GM18868 (cell line): ENCODE results near the gene FJX1.
A peak's percentile ranks its signal among the peaks of the same experiment; 100 is the strongest.

ENCODE experiments used
- ATAC-seq: cut with Tn5 transposase; IDR thresholded peaks from one replicate; pipeline ENCODE4 v1.9.1; 2021; ENCODE audit warnings: mild to moderate bottlenecking, moderate library complexity; ENCODE audit not compliant: unreplicated experiment

FJX1 gene

GRCh38 chr11:35617687-35618496 lies at the start of gene FJX1:
TSS of gene FJX1 (plus strand) at chr11:35618460. CDS start at chr11:35618637, 177 bp downstream.
- peak; percentile 36 for ATAC-seq

DNA sequence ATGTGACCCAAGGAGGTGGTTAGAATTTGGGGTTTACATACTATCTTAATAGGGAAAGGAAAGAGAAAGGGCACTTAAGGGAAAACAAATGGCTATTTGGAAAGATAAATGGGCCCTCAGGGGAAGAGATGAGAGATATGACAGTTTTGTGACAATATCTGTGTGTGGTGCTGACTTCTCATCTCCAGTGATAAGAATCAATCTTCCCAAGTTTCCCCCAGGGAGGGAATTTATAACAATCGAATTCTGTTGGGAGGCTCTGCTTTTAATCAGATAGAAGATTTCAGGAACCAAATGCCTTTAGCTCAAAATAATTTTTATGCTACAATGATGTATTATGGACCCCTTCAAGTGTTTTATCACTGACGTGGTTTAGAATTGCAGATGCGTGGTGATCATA lies 46.6 kb upstream of the FJX1 start:
- ATAC-seq, result no peak

DNA sequence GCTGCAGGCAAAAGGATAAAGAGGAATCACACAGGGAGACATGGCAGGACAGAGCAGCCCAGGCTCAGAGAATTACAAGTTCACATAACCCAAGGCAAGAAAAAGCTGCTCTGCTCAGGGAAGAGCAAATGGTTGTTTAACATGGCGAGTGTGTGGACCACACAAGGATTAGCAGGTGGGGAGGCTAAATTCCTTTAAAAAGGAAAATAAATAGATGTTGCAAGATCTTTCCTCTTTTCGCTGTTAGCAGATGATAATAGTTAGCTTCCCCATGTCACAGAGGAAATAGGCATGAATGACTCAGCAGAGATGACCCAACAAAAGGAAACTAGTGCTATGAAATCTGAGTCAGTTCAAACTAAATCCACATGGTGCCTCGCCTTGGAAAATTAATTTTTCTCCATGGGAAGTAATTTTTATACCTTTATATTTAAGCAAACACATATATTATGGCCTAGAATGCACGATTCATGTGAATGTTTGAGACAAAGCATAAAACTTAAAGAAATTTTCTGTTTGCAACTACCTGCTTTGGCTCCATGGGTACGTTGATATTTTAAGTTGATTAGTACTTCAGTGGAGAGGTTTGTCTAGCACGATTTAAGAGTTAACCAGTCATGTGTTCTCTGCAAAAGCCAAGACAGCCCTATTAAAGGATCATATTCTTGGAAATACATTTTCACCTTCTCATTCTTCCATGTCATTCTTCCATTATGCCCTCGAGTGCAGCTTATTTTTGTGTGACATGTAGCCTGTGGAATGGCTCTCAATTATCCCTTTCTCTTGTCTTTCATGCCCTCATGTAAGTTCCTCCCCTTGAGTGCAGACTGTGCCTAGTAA lies 38.5 kb upstream of the FJX1 start:
- ATAC-seq, result no peak

DNA sequence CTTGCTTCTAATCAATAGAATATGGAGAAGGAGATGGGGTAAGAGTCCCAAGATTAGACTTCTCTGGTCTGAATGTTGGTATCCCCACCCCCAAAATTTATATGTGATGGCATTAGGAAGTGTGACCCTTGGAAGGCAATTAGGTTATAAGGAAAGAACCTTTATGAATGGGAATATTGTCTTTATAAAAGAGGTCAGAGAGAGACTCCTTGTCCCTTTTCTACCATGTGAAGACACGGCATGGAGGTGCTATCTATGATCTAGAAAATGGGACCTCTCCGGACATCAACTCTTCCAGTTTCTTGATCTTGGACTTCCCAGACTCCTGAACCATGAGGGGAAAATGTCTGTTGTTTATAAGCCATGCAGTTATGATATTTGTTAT lies 37.9 kb upstream of the FJX1 start:
- ATAC-seq, result no peak

DNA sequence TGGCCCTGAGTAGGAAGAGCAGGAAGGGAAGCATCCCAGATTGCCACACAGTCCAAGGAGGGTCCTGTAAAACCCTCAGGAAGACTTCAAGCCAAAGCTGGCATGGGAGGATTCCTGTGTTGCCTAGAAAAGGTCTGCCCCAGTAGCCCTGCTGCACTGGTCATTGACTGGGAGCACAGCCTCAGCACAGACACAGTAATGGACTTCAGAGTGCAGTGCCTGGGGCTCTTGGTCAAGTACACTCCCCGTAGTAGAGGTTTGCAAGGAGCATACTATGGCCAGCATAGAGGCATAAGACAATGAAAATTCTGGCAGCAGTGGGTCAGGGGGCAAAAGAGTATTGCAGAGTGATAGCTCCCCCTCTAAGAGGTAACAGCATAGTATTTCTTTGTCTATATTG lies 36.2 kb upstream of the FJX1 start:
- ATAC-seq, result no peak

DNA sequence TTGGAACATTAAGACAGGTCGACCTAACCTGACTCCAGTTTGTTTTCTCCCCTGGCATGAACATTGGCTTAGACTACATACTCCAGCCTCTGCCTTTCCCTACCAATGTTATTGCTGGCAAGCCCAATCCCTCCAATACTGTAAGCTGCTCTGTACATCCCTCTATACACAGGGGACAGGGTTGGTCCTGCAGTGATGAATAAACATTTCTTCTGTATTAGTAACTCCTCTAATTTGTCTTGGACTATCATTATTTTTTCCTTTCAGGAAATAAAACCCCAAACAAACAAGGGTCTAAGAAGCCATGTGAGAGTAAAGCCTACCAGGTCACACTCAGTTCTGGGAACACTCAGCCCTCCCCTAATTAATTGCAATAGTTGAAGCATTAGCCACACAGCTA lies 35.1 kb upstream of the FJX1 start:
- no peak for ATAC-seq

- ATAC-seq, result no peak
Observed at GRCh38 chr11:35583843-35584242, 34.4 kb upstream of the FJX1 start.

GRCh38 chr11:35584321-35584720 lies 33.9 kb upstream of the FJX1 start:
- ATAC-seq, result no peak

DNA sequence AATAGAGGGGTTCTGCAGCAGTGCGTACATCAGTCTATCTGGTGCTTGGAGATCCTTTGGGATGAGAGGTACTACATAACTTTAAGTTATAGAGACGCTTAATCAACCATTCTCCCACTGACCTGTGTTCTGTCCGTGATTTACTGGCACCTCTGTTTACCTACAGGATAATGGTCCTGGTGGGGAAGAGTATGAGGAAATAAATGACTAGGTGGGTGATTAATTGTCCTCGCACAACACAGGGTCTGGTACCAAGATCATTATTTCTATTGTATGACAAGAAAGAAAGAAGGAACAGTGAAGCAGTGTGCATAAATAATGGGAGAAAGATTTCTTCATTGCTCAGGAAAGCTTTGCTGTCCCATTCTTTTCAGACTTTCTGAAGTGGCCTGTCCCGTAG lies 32.8 kb upstream of the FJX1 start:
- no peak for ATAC-seq

DNA sequence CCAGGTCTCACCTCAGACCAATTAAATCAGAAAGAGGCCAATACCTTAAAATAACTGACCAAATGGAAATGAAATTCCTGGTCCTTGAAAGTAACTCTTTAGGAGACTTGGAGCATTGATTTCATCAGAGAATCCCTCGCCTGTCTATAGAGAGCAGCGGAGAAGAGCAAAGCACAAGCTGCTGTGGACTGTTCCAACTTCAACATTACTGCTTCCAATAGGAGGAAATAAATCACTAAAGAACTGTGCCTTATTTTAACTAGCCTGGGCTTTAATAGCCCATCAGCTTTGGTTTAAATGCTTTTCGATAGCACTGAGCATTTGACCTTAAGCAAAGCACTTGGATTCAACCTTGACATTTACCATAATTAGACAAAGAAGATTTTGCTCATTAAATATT lies 32.0 kb upstream of the FJX1 start:
- no peak for ATAC-seq

DNA sequence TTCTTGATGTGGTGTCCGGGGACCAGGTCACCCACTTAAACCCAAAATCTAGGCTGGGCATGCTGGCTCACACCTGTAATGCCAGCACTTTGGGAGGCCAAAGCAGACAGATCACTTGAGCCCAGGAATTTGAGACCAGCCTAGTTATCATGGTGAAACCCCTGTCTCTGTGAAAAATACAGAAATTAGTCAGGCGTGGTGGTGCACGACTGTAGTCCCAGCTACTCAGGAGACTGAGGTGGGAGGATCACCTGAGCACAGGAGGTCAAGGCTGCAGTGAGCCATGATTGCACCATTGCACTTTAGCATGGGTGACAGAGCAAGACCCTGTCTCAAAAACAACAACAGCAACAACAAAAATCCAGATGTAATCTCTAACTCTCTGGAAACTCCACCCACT lies 30.3 kb upstream of the FJX1 start:
- peak; percentile 69 for ATAC-seq

DNA sequence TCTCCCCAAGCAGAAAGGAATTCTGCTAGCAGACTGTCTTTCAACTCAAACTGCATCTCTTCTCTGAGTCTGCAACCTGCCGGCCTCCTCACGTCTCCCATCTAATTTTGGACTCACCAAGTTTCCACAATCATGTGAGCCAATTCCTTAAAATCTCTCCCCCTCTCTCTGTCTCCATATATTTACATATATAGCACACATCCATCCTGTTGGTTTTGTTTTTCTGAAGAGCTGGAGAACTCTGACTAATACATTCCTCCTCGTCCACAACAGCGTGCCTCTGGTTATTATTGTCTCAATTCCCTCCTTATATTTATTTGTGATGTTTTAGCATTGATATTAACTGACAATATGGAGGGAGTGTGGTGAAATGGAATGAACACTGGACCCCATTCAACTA lies 29.6 kb upstream of the FJX1 start:
- no peak for ATAC-seq

DNA sequence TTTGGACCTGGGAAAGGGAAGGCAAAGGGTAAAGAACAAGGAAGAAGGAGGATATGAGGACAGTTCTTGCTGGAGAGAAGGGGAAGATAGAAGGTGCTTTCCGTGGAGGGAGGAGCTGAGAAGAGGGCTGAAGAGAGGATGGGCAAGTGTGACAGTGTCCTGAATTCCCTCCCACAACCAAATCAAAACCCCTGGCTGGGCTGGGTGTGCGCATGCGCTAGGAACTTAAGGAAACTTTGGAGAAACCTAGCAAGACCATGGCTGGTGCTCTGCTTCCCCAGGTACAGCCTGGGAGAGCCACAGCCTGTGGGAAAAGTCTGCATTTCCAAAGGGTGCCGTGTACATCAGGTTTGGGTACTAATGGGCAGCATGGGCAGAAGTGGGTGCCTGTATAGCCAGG lies 29.0 kb upstream of the FJX1 start:
- ATAC-seq, result no peak

DNA sequence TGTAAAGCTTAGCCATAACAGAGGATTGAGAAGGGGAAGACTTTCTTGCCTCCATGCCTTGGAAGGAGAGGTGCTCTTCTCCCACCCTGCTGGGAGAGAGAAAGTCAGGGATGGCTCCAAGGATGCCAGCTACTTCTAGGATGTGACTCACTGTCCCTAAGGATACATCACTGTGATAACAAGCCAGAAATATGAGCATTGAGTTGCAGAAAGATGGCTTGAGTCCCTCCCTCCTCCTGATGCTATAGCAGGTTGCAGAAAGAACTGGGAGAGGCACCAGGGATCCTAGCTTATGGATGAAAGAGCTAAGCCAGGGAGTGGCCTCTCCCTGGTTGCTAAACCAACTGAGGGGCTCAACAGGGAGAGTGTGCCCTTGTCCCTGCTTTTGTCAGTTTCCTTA lies 27.8 kb upstream of the FJX1 start:
- ATAC-seq, result no peak

DNA sequence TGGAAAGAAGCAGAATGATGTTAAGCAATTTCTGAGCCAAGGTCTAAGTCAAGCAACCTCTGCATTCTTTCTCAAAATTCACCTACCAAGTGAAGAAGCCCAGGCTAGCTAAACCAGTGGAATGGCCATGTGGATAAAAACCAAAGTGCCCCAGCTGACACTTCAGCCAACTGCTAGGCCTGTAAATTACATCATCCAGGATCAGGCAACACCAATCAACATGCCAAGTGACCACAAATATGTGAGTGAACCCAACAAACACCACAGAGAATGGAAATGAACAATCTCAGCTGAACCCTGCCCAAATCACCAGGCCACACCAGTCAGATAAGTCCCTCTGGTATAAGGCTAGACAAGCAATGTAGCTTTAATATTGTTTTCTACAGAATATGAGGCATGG lies 25.1 kb upstream of the FJX1 start:
- ATAC-seq, result no peak

GRCh38 chr11:35594680-35595079 lies 23.6 kb upstream of the FJX1 start:
- no peak for ATAC-seq

DNA sequence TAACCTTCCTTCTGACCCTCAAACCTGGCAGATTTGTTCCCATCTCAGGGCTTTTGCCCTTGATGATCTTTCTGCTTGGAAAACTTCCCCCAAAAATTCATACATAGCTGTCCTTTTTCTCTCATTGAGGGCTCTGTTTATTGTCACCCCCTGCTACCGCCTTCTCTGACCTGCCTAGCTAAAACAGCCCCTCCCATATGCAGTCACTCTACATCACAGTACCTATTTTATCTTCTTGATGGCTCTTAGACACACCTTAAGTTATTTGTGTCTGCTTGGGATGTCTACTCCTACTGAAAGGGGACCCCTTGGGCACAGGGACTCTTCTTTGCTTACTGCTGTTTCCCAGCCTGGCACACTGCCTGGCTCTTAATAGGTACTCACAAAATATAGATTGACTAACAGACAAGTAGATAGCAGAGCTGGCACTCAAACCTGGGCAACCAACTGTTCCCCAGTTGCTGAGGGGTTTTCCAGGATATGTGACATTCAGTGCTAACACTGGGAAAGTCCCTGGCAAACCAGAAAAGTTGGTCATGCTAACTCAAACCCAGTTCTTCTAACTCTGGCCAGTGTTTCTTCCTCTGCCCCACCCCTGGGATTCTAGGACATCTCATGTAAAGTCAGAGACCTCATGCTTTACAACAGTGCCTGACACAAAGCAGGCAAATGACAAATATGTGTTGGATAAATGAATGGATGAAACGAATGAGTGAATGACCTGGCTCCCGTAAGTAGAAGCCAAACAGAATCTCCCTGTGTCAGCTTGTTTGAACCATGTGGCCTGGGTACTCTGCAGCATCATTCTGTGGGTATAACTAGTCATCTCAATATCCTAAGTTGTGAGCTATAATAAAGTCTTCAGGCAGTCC lies 19.8 kb upstream of the FJX1 start:
- ATAC-seq, result peak; percentile 87

DNA sequence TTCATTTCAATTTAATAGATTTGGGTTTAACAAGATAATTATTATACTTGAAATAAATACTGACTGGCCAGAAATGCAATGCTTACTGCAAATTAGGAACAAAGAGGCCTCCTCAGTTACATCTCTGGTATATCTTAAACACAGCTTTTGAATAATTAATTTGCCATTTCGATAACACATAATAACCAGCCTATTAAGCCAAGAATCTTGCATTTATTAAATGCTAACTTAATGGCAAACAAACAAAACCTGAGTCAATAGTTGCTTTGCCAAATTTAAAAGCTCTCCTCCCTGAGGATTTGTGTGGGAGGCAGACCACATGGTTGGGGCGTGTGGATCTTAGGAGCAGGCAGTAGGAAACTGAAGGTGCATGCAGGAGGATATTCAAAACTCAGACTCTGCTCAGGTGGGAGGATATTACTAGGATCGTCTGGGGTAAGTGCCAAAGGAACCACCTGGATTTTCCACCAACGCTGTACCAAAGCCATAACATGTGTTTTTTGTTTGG lies 17.9 kb upstream of the FJX1 start:
- ATAC-seq, result no peak

DNA sequence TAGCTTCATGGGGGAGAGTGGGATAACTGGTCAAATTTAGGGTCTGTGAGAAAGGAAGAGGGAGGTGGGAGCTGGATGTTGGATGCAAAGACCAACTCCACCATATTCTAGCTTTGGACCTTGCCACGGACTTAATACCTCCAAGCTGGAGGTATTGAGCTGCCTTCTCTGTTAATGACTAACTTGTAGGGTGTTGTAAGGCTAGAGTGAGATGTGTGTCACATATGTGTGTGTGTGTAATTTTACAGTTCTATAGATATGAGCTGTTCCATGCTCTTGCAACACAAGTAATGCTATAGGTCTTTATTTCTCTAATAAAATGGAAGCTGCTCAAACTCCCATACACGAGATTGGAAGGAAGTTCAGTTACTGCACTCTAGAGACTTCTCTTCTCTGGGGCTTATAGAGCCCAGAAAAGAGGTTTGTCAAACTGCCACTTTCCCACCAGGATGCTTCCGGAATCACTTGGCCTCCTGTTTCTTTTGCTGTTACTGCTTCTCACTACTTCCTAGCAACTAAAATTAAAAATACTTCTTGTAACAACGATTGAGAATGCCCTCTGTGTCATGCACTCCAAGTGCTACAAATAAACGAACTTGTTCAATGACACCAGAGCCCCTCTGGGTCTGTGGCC lies 16.0 kb upstream of the FJX1 start:
- no peak for ATAC-seq

GRCh38 chr11:35602979-35603378 lies 15.3 kb upstream of the FJX1 start:
- no peak for ATAC-seq

GRCh38 chr11:35605706-35606105 lies 12.6 kb upstream of the FJX1 start:
- ATAC-seq, result no peak
